ENCODE results near the gene ANKRD55. TPM values are rescaled to one million over a fixed set of nuclear protein-coding genes. Genes with fewer than 3 reads are reported as not detected.

Gene ANKRD55
- total RNA-seq, 1 experiment from 2014 or later: not detected

DNA sequence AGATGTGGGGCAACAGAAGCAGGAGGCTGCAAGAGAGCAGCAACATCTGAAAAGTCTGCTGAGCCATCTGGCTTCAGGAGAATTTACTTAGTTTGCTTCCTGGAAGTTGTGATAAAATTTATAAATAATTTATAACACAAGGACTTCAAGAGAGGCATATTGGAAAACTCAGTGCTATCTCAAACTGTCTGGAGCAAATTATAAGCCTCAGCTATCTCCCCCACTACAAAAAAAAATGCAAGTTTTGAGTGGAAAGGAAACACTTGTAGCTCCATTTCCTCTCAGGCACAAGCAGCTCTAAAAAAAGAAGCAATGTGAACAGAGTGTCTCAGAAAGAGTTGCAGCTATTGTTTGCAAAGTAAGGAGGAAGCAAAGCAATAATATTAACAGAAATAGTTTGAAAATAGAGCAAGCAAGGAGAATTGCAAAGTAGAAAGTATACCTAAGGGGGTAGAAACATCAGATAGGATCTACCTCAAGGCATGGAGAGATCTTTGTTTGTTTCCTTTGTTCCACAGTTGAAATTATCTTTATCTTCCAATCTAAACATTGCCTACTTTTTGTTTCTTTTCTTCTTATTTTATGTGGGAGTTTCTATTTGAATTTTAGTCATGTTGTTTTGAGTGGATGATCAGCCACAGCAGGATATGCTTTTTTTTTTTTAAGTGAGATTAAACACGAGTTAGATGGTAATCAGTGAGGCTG lies 182.4 kb downstream of the ANKRD55 start:
- no peaks in the 10 kb centered on the region for H3K36me3 ChIP-seq (ENCODE audit: low read depth, low read length)
- intact Hi-C loops (cut with micrococcal nuclease): no loop called here
- no peak overlapping the region for H2AFZ ChIP-seq (ENCODE audit: low read length)
- CTCF ChIA-PET: no interaction called here
- H3K9me2 ChIP-seq (replicated peaks; ENCODE audit: low read length): no peaks in the 10 kb centered on the region
- no peaks in the 10 kb centered on the region for H3K4me1 ChIP-seq (ENCODE audit: insufficient read depth, low read length)
- H3K9ac ChIP-seq (ENCODE audit: low read length): no peak overlapping the region
- BruUV-seq (replicated peaks): no TSS peak
- no peak for TF ChIP-seq EZH2 (IDR thresholded peaks at IDR 0.05; ENCODE audit: low read length, unreplicated experiment)
- TF ChIP-seq EZH2phosphoT487 (IDR thresholded peaks at IDR 0.05; ENCODE audit: borderline replicate concordance, low read length): no peak
- TF ChIP-seq, protein P1, sequence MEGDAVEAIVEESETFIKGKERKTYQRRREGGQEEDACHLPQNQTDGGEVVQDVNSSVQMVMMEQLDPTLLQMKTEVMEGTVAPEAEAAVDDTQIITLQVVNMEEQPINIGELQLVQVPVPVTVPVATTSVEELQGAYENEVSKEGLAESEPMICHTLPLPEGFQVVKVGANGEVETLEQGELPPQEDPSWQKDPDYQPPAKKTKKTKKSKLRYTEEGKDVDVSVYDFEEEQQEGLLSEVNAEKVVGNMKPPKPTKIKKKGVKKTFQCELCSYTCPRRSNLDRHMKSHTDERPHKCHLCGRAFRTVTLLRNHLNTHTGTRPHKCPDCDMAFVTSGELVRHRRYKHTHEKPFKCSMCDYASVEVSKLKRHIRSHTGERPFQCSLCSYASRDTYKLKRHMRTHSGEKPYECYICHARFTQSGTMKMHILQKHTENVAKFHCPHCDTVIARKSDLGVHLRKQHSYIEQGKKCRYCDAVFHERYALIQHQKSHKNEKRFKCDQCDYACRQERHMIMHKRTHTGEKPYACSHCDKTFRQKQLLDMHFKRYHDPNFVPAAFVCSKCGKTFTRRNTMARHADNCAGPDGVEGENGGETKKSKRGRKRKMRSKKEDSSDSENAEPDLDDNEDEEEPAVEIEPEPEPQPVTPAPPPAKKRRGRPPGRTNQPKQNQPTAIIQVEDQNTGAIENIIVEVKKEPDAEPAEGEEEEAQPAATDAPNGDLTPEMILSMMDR (conservative IDR thresholded peaks at IDR 0.05; ENCODE audit: low read depth, low read length): no peak
- POLR2A ChIA-PET (ENCODE audit: unreplicated experiment): no interaction called here
- no peaks in the 10 kb centered on the region for H3K9me3 ChIP-seq (ENCODE audit: low read length)
- H4K20me1 ChIP-seq (ENCODE audit: low read length): no peaks in the 10 kb centered on the region
- no peak overlapping the region for H3K27ac ChIP-seq (ENCODE audit: low read length)
- H3K4me2 ChIP-seq (ENCODE audit: low read length): no peak overlapping the region
- ATAC-seq (no peak), DNase-seq (no peak)
- H3K27me3 ChIP-seq (ENCODE audit: low read length): no peaks in the 10 kb centered on the region
- no peaks in the 10 kb centered on the region for H3F3A ChIP-seq (ENCODE audit: low read length, unreplicated experiment)
- H3K79me2 ChIP-seq (ENCODE audit: low read length): no peaks in the 10 kb centered on the region
- no peak overlapping the region for H3K4me3 ChIP-seq (ENCODE audit: low read length)

Other genes starting within 250 kb of the ANKRD55 start
- gene IL6ST, start 238.4 kb downstream of the ANKRD55 start, total RNA-seq (2014; rRNA removed): 25.7 and 28.0 TPM in 2 replicates